Measurements from ENCODE around the gene NFKB2. TPM values are rescaled to one million over a fixed set of nuclear protein-coding genes. Genes with fewer than 3 reads are reported as not detected.

NFKB2 gene
- total RNA-seq, 2 donors from 2014 or later, result 22.5 to 40.4 TPM

DNA sequence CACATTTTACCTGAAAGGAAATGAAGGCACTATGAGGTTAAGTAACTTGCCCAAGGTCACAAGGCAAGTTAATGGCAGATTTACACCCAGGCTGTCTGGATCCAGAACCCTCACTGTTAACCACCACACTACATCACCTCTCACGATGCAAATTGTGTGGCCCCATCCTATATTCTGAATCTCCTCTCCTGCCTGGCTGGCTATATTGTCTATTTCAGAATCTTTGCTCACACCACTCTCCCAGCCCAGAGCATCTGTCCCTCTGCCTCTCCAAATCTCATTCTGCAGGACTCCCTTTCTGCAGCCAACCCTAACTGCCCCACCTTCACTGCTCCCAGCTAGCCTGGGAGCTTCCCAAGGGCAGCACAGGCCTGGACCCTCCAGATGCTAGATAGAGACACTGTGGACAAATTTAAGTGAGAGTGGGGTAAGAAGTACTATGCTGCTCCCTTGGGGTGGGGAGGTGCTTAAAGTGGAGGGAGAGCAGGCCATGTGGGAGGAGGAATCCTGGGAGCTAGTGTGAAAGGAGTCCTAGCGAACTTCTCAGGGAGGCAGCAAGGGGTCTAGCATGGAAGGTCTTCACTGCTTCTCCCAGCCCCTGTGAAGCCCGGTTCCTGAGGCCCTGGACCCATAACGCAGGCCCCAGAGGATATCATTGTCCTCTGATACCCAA is 36.1 kb downstream of the NFKB2 start:
- 18% methylated on average over 4 of the region's 4 CpGs for WGBS
- intact Hi-C loops (cut with DNase I), result no loop called here
- peaks cover 4% of the 10 kb centered on the region for H3K4me1 ChIP-seq (replicated peaks)
- peak overlapping the region; percentile 75 to 89 for H3K4me3 ChIP-seq
- TF ChIP-seq POLR2AphosphoS5 (IDR thresholded peaks at IDR 0.05) (no peak), POLR2A (IDR thresholded peaks at IDR 0.05) (no peak)
- TF ChIP-seq, protein P1, sequence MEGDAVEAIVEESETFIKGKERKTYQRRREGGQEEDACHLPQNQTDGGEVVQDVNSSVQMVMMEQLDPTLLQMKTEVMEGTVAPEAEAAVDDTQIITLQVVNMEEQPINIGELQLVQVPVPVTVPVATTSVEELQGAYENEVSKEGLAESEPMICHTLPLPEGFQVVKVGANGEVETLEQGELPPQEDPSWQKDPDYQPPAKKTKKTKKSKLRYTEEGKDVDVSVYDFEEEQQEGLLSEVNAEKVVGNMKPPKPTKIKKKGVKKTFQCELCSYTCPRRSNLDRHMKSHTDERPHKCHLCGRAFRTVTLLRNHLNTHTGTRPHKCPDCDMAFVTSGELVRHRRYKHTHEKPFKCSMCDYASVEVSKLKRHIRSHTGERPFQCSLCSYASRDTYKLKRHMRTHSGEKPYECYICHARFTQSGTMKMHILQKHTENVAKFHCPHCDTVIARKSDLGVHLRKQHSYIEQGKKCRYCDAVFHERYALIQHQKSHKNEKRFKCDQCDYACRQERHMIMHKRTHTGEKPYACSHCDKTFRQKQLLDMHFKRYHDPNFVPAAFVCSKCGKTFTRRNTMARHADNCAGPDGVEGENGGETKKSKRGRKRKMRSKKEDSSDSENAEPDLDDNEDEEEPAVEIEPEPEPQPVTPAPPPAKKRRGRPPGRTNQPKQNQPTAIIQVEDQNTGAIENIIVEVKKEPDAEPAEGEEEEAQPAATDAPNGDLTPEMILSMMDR (IDR thresholded peaks at IDR 0.05), result no peak
- peak overlapping the region; percentile 71 to 79 for H3K27ac ChIP-seq
- H3K27me3 ChIP-seq (replicated peaks; ENCODE audit: insufficient read depth), result no peaks in the 10 kb centered on the region
- no peaks in the 10 kb centered on the region for H3K9me3 ChIP-seq
- DNase-seq (ENCODE audit: low spot score), result no peak
- H3K36me3 ChIP-seq, result no peaks in the 10 kb centered on the region

DNA sequence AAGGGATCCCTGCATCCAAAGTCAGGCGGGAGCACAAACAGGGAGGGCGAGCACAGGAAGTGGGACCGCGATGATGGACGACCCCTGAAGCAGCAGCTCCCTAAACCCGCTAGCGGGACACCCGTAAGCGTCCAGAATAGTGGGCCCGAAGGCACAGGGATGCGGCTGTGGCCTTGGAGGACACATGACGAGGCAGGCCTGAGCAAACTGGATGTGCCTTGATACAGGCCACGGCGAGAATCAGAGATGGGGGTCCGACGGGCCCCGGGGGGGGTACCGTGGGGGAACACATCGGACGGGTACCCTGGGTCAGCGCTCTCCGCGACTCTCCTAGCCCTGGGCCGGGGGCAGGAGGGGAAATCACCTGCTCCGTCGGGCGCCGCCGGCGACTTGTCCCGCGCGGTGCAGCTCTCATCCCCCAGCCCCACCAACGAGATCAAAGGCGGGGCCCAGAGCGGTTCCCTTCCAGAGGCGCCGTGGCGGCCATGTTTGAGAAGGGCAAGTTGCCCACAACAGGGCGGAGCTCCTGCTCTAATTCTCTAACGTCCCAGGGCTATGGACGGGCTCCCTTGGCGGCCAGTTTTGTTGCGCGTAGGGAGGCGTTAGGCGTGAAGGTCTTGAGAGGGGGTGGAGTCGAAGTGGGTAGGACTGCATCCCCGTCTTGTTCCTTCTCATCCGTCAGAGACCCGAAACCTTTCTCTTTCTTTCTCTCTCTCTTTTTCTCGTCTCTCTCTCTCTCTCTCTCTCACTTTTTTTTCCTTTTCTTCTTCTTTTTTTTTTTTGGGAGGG is 36.9 kb downstream of the NFKB2 start, which contains the start of gene CUEDC2:
CUEDC2 (minus strand) TSS at position 413 of the 789 bp plus-strand sequence. CDS start 7,386 bp downstream, outside the sequence.
- peak; percentile 97 for TF ChIP-seq POLR2AphosphoS5 (IDR thresholded peaks at IDR 0.05)
- no peak for TF ChIP-seq POLR2A (IDR thresholded peaks at IDR 0.05)
- H3K27ac ChIP-seq, result peak within 1 kb of the TSS; percentile 71 to 79
- H3K4me3 ChIP-seq, result peak within 1 kb of the TSS; percentile 75 to 89
- intact Hi-C loops (cut with DNase I), result no loop called here
- under 1% methylated on average over 47 of the region's 52 CpGs for WGBS
- no peaks in the 10 kb centered on the region for H3K9me3 ChIP-seq
- DNase-seq (ENCODE audit: low spot score), result peak; percentile 93
- H3K36me3 ChIP-seq, result no peaks in the 10 kb centered on the region
- peaks cover 4% of the 10 kb centered on the region for H3K4me1 ChIP-seq (replicated peaks)
- H3K27me3 ChIP-seq (replicated peaks; ENCODE audit: insufficient read depth), result no peaks in the 10 kb centered on the region

DNA sequence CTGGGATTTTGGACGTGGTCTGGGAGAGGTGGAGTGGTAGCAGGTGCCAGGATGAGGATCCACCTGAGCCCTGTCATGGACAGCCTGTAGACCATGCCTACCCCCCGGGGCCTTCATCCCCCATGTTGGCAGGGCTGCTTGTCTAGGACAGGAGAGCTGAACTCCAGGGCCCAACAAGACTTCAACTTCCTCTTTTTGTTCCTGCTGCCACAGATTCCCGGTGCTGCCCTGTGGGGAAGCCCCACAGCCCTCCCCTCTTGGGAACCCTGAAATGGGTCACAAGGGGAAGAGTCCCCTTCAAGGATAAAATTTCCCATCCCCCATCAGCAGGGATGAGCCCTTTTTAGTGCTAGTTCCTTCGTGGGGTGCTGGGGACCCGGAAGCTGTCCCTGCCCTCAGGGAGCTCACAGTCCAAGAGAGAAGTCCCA is 38.1 kb downstream of the NFKB2 start:
- H3K9me3 ChIP-seq, result no peaks in the 10 kb centered on the region
- WGBS, result 64% methylated on average over 5 of the region's 5 CpGs
- no peak for DNase-seq (ENCODE audit: low spot score)
- no peak overlapping the region for H3K27ac ChIP-seq
- no peak overlapping the region for H3K4me3 ChIP-seq
- intact Hi-C loops (cut with DNase I), result no loop called here
- H3K4me1 ChIP-seq (replicated peaks), result peaks cover 4% of the 10 kb centered on the region
- TF ChIP-seq POLR2A (IDR thresholded peaks at IDR 0.05) (no peak), POLR2AphosphoS5 (IDR thresholded peaks at IDR 0.05) (no peak)
- TF ChIP-seq, protein P1 (IDR thresholded peaks at IDR 0.05), result no peak
- no peaks in the 10 kb centered on the region for H3K36me3 ChIP-seq
- no peaks in the 10 kb centered on the region for H3K27me3 ChIP-seq (replicated peaks; ENCODE audit: insufficient read depth)

DNA sequence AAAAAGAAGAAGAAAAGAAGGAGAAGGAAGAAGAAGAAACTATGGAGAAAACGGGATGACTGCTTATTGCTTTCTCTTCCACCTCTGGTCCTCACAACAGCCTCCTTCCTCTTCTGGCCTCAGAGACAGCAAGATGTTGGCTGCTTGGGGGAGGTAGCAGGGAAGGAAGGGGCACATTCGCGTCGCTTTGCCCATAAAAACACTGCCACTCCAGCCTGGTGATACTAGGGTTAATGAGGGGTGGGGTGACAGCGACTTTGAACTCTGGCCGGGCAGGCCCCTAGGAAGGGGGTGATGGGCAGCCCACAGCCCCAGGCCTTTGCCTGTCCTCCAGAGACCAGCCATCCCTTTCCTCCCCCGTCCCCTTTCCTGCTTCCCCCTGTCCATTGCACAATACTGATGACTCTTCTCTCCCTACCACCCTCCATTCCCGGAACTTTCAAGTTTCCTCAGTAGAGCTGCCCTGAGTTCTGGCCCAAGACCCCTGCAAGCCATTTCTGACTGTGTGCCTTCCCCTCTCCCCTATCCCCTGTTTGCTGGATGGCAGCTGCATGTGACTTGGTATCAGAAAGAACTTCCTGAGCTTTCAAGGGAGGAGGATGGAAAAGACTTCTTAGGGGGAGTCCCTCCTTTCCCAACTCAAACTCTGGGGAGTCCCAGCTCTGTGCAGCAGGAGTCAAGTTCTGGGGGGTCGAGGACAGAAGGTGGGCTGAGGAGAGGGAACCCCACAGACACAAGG is 39.1 kb downstream of the NFKB2 start:
- WGBS, result 40% methylated on average over 9 of the region's 9 CpGs
- intact Hi-C loops (cut with DNase I), result no loop called here
- H3K4me3 ChIP-seq, result no peak overlapping the region

More for the DNA sequence above, 39.1 kb downstream of the NFKB2 start:
- Histone ChIP-seq H3K27me3 (replicated peaks; ENCODE audit: insufficient read depth) (no peaks in the 10 kb centered on the region), H3K36me3 (no peaks in the 10 kb centered on the region), H3K27ac (no peak overlapping the region), H3K4me1 (replicated peaks) (peaks cover 4% of the 10 kb centered on the region), H3K9me3 (no peaks in the 10 kb centered on the region)
- TF ChIP-seq, protein P1 (IDR thresholded peaks at IDR 0.05), result no peak
- TF ChIP-seq POLR2A (IDR thresholded peaks at IDR 0.05) (no peak), POLR2AphosphoS5 (IDR thresholded peaks at IDR 0.05) (no peak)
- DNase-seq (ENCODE audit: low spot score), result no peak
